Measurements from ENCODE around the gene WDR88. TPM values are rescaled to one million over a fixed set of nuclear protein-coding genes. Genes with fewer than 3 reads are reported as not detected.

Gene WDR88
- total and polyA plus RNA-seq, 10 of the 15 experiments (the other 5 are each of a cell fraction or from before 2014, with no cell fraction given): 0.19 to 0.34 TPM; not detected in 8

DNA sequence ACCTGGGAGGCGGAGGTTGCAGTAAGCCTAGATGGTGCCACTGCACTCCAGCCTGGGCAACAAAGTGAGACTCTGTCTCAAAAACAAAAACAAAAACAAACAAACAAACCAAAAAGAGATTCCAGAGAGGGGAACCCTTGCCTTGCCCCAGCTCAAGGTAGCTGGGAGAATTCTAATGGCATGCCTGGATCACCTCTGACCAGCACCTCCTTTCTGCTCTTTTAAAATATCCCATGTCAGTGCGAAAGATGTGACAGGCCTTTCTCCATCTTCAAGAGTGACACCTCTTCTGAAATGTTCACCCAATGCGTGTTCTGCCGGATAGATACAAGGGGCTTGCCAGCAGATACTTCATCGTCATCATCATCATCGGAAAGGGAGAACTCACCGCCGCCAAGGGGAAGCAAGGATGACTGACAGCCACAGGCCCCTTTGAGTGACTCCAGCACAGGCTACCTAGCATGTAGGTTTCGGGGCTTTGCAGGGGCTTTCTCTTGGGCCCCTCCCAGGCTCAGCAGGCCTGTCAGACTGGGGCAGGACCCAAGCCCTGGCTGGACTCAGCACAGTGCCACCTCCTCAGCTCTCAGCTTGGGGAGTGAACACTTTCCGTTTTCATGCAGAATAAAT lies 43.4 kb downstream of the WDR88 start:
- BruUV-seq (replicated peaks): no TSS peak

More for the DNA sequence above, 43.4 kb downstream of the WDR88 start:
- over 99% methylated on average over 10 of the region's 10 CpGs for WGBS (ENCODE audit: insufficient coverage, insufficient replicate concordance, low lambda C conversion rate, missing lambda C conversion rate)
- ChIA-PET POLR2A (interaction anchor here (2.6 kb wide), 1 partner anchor 12 kb away, joined by 9 read pairs; no protein-coding TSS in a partner anchor), CTCF (interaction anchor here (0.6 to 5.9 kb wide), 4 partner anchors 10 to 50 kb away, joined by 3 to 25 read pairs (median 13); partner anchors contain the start of gene SLC7A10), RAD21 (ENCODE audit: unreplicated experiment) (no interaction called here), SMC1A (ENCODE audit: uncharacterized antibody, unreplicated experiment) (interaction anchor here (0.8 to 2.2 kb wide), 3 partner anchors 14 to 50 kb away, joined by 3 to 8 read pairs (median 4); no protein-coding TSS in a partner anchor)
- no peak for TF ChIP-seq HDAC2 (IDR thresholded peaks at IDR 0.05)
- TF ChIP-seq, protein P1, sequence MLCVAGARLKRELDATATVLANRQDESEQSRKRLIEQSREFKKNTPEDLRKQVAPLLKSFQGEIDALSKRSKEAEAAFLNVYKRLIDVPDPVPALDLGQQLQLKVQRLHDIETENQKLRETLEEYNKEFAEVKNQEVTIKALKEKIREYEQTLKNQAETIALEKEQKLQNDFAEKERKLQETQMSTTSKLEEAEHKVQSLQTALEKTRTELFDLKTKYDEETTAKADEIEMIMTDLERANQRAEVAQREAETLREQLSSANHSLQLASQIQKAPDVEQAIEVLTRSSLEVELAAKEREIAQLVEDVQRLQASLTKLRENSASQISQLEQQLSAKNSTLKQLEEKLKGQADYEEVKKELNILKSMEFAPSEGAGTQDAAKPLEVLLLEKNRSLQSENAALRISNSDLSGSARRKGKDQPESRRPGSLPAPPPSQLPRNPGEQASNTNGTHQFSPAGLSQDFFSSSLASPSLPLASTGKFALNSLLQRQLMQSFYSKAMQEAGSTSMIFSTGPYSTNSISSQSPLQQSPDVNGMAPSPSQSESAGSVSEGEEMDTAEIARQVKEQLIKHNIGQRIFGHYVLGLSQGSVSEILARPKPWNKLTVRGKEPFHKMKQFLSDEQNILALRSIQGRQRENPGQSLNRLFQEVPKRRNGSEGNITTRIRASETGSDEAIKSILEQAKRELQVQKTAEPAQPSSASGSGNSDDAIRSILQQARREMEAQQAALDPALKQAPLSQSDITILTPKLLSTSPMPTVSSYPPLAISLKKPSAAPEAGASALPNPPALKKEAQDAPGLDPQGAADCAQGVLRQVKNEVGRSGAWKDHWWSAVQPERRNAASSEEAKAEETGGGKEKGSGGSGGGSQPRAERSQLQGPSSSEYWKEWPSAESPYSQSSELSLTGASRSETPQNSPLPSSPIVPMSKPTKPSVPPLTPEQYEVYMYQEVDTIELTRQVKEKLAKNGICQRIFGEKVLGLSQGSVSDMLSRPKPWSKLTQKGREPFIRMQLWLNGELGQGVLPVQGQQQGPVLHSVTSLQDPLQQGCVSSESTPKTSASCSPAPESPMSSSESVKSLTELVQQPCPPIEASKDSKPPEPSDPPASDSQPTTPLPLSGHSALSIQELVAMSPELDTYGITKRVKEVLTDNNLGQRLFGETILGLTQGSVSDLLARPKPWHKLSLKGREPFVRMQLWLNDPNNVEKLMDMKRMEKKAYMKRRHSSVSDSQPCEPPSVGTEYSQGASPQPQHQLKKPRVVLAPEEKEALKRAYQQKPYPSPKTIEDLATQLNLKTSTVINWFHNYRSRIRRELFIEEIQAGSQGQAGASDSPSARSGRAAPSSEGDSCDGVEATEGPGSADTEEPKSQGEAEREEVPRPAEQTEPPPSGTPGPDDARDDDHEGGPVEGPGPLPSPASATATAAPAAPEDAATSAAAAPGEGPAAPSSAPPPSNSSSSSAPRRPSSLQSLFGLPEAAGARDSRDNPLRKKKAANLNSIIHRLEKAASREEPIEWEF (IDR thresholded peaks at IDR 0.05; ENCODE audit: insufficient replicate concordance, low read depth, low read length): no peak
- Histone ChIP-seq H3K9ac (ENCODE audit: control insufficient read depth, insufficient read depth, low read length) (no peak overlapping the region), H3K27me3 (replicated peaks in 1 of 2; ENCODE audit: control insufficient read depth in 2 of 2, insufficient read depth in 2 of 2, low read length in 1 of 2) (no peaks in the 10 kb centered on the region), H3K27ac (ENCODE audit: control insufficient read depth, insufficient read depth) (no peak overlapping the region), H4K20me1 (ENCODE audit: control insufficient read depth, insufficient read depth) (no peaks in the 10 kb centered on the region), H3K4me3 (peak overlapping the region; percentile 81; the same call in 1 of the 2 replicates), H3K9me3 (replicated peaks; ENCODE audit: control insufficient read depth, insufficient read depth, low read length) (no peaks in the 10 kb centered on the region), H3K4me2 (ENCODE audit: control insufficient read depth, insufficient read depth) (peak overlapping the region; percentile 88), H3K4me1 (ENCODE audit: control insufficient read depth, insufficient read depth, low read length) (peaks cover 12% of the 10 kb centered on the region), H3K36me3 (ENCODE audit: control insufficient read depth in 2 of 2, insufficient read depth in 2 of 2, low read length in 1 of 2) (no peaks in the 10 kb centered on the region), H2AFZ (ENCODE audit: control insufficient read depth, low read depth, low read length) (no peak overlapping the region), H3K79me2 (ENCODE audit: control insufficient read depth, insufficient read depth, low read length) (peaks cover 7% of the 10 kb centered on the region)
- in situ Hi-C loops (cut with MboI) (no loop called here), intact Hi-C loops (cut with micrococcal nuclease; ENCODE audit: unreplicated experiment) (loop anchor here (5.0 kb wide), 2 partner anchors 48 to 197 kb away; partner anchors contain the start of gene CEBPG)
- DNase-seq (ENCODE audit: low read depth, low spot score) (no peak), FAIRE-seq (no peak), ATAC-seq (no peak)

Data from GM12878 (cell line).